ENCODE results near the gene PSMD9. TPM values are rescaled to one million over a fixed set of nuclear protein-coding genes. Genes with fewer than 3 reads are reported as not detected.

The PSMD9 gene
- total RNA-seq, 1 donor from 2014 or later = 43.0 TPM

DNA sequence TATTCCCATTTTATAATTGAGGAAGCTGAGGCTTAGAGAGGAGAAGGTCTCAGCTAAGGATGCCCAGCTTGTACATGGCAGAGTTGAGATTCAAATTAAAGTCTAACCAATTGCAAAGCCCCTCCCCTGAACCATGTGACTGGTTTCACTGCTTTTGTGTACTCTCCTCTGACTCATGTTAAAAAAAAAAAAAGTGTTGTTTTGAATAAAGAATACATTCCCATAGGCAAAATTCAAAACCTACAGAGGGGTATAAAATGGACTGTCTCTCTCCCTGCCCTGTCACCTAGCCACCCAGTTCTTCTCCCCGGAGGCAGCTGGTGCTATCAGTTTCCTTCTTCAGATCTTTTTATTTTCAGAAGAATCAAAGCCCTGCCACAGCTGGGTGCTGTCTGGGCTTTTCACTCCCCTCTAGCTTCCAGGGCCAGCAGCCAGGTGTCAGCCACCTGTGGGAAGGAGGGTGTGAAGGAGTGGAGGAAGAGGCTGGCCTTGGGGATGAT lies 5.4 kb downstream of the PSMD9 start:
- no peak for DNase-seq (ENCODE audit: extremely low spot score, unreplicated experiment)
- H3K27ac Mint-ChIP-seq = peak overlapping the region; percentile 86
- peaks cover 28% of the 10 kb centered on the region for H3K4me1 Mint-ChIP-seq (ENCODE audit: unreplicated experiment)
- H3K9me3 Mint-ChIP-seq = no peaks in the 10 kb centered on the region
- H3K27me3 Mint-ChIP-seq = no peaks in the 10 kb centered on the region
- TF ChIP-seq CTCF (conservative IDR thresholded peaks at IDR 0.05) = no peak
- H3K4me3 Mint-ChIP-seq = peak overlapping the region; percentile 71
- peaks cover 14% of the 10 kb centered on the region for H3K36me3 Mint-ChIP-seq

DNA sequence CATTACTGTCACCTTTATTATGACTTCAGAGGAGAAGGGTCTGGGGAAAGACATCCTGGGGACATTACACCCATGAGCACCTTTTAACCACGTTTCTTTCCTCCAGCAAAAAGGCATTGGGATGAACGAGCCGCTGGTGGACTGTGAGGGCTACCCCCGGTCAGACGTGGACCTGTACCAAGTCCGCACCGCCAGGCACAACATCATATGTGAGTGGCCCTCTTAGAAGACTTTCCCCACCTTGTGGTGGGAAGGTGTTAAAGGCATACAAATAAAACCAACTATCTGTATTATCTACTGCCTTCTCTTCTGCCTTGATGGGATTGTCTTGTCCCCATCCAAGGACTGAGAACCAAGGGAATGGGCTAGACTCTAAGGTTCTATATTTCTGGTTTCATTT lies 6.0 kb downstream of the PSMD9 start:
- DNase-seq (ENCODE audit: extremely low spot score, unreplicated experiment) = no peak
- H3K4me1 Mint-ChIP-seq (ENCODE audit: unreplicated experiment) = peaks cover 22% of the 10 kb centered on the region
- peak overlapping the region; percentile 86 for H3K27ac Mint-ChIP-seq
- H3K4me3 Mint-ChIP-seq = no peak overlapping the region
- H3K27me3 Mint-ChIP-seq = no peaks in the 10 kb centered on the region
- H3K36me3 Mint-ChIP-seq = peaks cover 17% of the 10 kb centered on the region
- no peaks in the 10 kb centered on the region for H3K9me3 Mint-ChIP-seq
- peak; percentile 59 for TF ChIP-seq CTCF (conservative IDR thresholded peaks at IDR 0.05)

DNA sequence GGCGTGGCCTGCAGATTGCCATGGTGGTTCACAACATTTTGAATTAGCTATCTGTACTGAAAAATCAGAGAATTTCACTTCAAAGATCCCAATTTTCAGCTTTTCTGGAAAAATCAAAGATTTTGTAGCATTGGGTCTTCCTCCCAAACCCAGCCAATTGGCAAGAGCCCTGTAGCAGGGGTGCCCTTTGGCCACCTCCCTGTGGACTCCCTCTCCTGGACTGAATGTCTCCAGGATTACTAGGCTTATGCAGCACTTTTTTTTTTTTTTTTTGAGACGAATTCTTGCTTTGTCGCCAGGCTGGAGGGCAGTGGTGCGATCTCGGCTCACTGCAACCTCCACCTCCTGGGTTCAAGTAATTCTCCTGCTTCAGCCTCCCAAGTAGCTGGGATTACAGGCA lies 9.7 kb downstream of the PSMD9 start:
- Mint-ChIP-seq H3K4me1 (ENCODE audit: unreplicated experiment) (peaks cover 12% of the 10 kb centered on the region), H3K27me3 (no peaks in the 10 kb centered on the region), H3K36me3 (peaks cover 24% of the 10 kb centered on the region), H3K27ac (no peak overlapping the region), H3K9me3 (no peaks in the 10 kb centered on the region), H3K4me3 (no peak overlapping the region)
- DNase-seq (ENCODE audit: extremely low spot score, unreplicated experiment) = no peak
- no peak for TF ChIP-seq CTCF (conservative IDR thresholded peaks at IDR 0.05)

DNA sequence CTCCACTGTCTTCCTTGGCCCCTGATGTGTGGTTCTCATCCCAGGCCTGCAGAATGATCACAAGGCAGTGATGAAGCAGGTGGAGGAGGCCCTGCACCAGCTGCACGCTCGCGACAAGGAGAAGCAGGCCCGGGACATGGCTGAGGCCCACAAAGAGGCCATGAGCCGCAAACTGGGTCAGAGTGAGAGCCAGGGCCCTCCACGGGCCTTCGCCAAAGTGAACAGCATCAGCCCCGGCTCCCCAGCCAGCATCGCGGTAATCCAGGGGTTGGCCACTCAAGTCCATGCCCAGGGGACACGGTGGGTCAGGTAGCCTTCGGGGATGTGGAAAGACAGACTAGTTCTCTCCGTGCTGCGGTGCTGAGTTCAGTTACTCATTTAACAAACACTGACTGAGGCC lies 11.0 kb downstream of the PSMD9 start:
- H3K36me3 Mint-ChIP-seq = peaks cover 24% of the 10 kb centered on the region
- no peaks in the 10 kb centered on the region for H3K4me1 Mint-ChIP-seq (ENCODE audit: unreplicated experiment)

GRCh38 chr12:121903202-121903601 lies 14.6 kb downstream of the PSMD9 start:
- Mint-ChIP-seq H3K27me3 (no peaks in the 10 kb centered on the region), H3K27ac (no peak overlapping the region), H3K9me3 (no peaks in the 10 kb centered on the region), H3K4me1 (ENCODE audit: unreplicated experiment) (no peaks in the 10 kb centered on the region), H3K36me3 (peaks cover 21% of the 10 kb centered on the region), H3K4me3 (no peak overlapping the region)
- DNase-seq (ENCODE audit: extremely low spot score, unreplicated experiment) = no peak
- no peak for TF ChIP-seq CTCF (conservative IDR thresholded peaks at IDR 0.05)

More for the DNA sequence above, 11.0 kb downstream of the PSMD9 start:
- H3K27ac Mint-ChIP-seq = no peak overlapping the region
- no peak for DNase-seq (ENCODE audit: extremely low spot score, unreplicated experiment)
- H3K27me3 Mint-ChIP-seq = no peaks in the 10 kb centered on the region
- H3K9me3 Mint-ChIP-seq = no peaks in the 10 kb centered on the region
- no peak for TF ChIP-seq CTCF (conservative IDR thresholded peaks at IDR 0.05)
- no peak overlapping the region for H3K4me3 Mint-ChIP-seq

- no peak for TF ChIP-seq CTCF (conservative IDR thresholded peaks at IDR 0.05)
- no peak for DNase-seq (ENCODE audit: extremely low spot score, unreplicated experiment)
- Mint-ChIP-seq H3K4me1 (ENCODE audit: unreplicated experiment) (no peaks in the 10 kb centered on the region), H3K4me3 (no peak overlapping the region), H3K27me3 (no peaks in the 10 kb centered on the region), H3K36me3 (peaks cover 24% of the 10 kb centered on the region), H3K9me3 (no peaks in the 10 kb centered on the region), H3K27ac (peak overlapping the region; percentile 48)
These were observed 17.2 kb downstream of the PSMD9 start for GRCh38 chr12:121905746-121906145.

All from type B pancreatic cell (in vitro differentiated cells).